NB4 (cell line): ENCODE data around the gene METTL14.

Experiments used
- DNase-seq: peaks from one replicate; pipeline ENCODE4 v3.0.0; 2010; ENCODE audit warnings: low read depth
- H3K4me3 ChIP-seq: one replicate; pipeline ENCODE4 v1.5.1; 2011; ENCODE audit warnings: mild to moderate bottlenecking, low read depth, low read length, moderate library complexity
- CTCF ChIP-seq: IDR thresholded peaks from one replicate; pipeline ENCODE4 v1.5.1; 2012; ENCODE audit warnings: low read depth, low read length
- MAX ChIP-seq: IDR thresholded peaks from 2 replicates; pipeline ENCODE4 v1.6.1; 2011; ENCODE audit warnings: low read depth, low read length
- MYC ChIP-seq: IDR thresholded peaks from 2 replicates; pipeline ENCODE4 v1.6.1; 2011; ENCODE audit warnings: low read depth, low read length
- POLR2A ChIP-seq: IDR thresholded peaks from 2 replicates; pipeline ENCODE4 v1.6.1; 2011; ENCODE audit warnings: mild to moderate bottlenecking; ENCODE audit not compliant: insufficient read length; ENCODE audit errors: extremely low read depth

The METTL14 gene

GRCh38 chr4:118753096-118753495 lies 67.9 kb downstream of the METTL14 start:
- no peak for DNase-seq
- H3K4me3 ChIP-seq, result no peak overlapping the region
- no peak for TF ChIP-seq MAX
- no peak for TF ChIP-seq MYC
- TF ChIP-seq POLR2A, result no peak
- TF ChIP-seq CTCF, result no peak

- no peak overlapping the region for H3K4me3 ChIP-seq
- no peak for TF ChIP-seq MYC
- no peak for TF ChIP-seq POLR2A
- TF ChIP-seq CTCF, result no peak
- TF ChIP-seq MAX, result no peak
- no peak for DNase-seq
Observed at GRCh38 chr4:118753685-118754084, 68.5 kb downstream of the METTL14 start.

GRCh38 chr4:118754890-118755289 lies 69.7 kb downstream of the METTL14 start:
- TF ChIP-seq CTCF, result no peak
- no peak for TF ChIP-seq MAX
- TF ChIP-seq POLR2A, result no peak
- TF ChIP-seq MYC, result no peak
- no peak for DNase-seq
- H3K4me3 ChIP-seq, result no peak overlapping the region

GRCh38 chr4:118755438-118756226 lies 70.4 kb downstream of the METTL14 start:
- no peak overlapping the region for H3K4me3 ChIP-seq
- no peak for TF ChIP-seq POLR2A
- TF ChIP-seq CTCF, result no peak
- TF ChIP-seq MAX, result no peak
- no peak for TF ChIP-seq MYC
- no peak for DNase-seq

GRCh38 chr4:118756429-118756828 lies 71.2 kb downstream of the METTL14 start:
- no peak for DNase-seq
- TF ChIP-seq CTCF, result no peak
- TF ChIP-seq MAX, result no peak
- no peak for TF ChIP-seq POLR2A
- TF ChIP-seq MYC, result no peak
- no peak overlapping the region for H3K4me3 ChIP-seq
